PFSK-1 (cell line): ENCODE measurements around the gene PHOSPHO1.
A peak's percentile ranks its signal among the peaks of the same experiment; 100 is the strongest.

ENCODE experiments used
- FOXP2 ChIP-seq: optimal IDR thresholded peaks from 2 replicates; pipeline ENCODE3; 2011; ENCODE audit warnings: borderline replicate concordance, control low read depth, inconsistent platforms; ENCODE audit not compliant: insufficient read depth; ENCODE audit errors: extremely low read length, extremely low read depth
- POLR2AphosphoS5 ChIP-seq: IDR thresholded peaks from 2 replicates; pipeline ENCODE4 v1.6.1; 2012; ENCODE audit warnings: low read depth, mild to moderate bottlenecking, control low read depth, low read length, moderate library complexity
- REST ChIP-seq, 2 experiments: IDR thresholded peaks; 2 replicates each; pipeline versions ENCODE4 v1.6.1 to v1.8.0; 2011 to 2012; ENCODE audit warnings: low read depth in 2 of 2, low read length in 2 of 2, control low read depth in 1 of 2, inconsistent platforms in 1 of 2, mild to moderate bottlenecking in 1 of 2, moderate library complexity in 1 of 2; ENCODE audit not compliant: insufficient read depth in 1 of 2
- SIN3A ChIP-seq: IDR thresholded peaks from 2 replicates; pipeline ENCODE4 v1.6.1; 2012; ENCODE audit warnings: mild to moderate bottlenecking, low read length, moderate library complexity, borderline replicate concordance; ENCODE audit not compliant: insufficient read depth
- TAF1 ChIP-seq: IDR thresholded peaks from 2 replicates; pipeline ENCODE4 v1.6.1; 2012; ENCODE audit warnings: low read length, control low read depth, borderline replicate concordance; ENCODE audit not compliant: insufficient read depth

The PHOSPHO1 gene

GRCh38 chr17:49180998-49181635, 49.5 kb downstream of the PHOSPHO1 start:
- TF ChIP-seq REST (IDR thresholded peaks at IDR 0.05; ENCODE audit: insufficient read depth in 1 of 2, low read depth in 2 of 2, low read length in 2 of 2) (no peak), POLR2AphosphoS5 (no peak), TAF1 (no peak), SIN3A (no peak), FOXP2 (no peak)

GRCh38 chr17:49180303-49180702, 50.3 kb downstream of the PHOSPHO1 start:
- TF ChIP-seq REST (IDR thresholded peaks at IDR 0.05; ENCODE audit: insufficient read depth in 1 of 2, low read depth in 2 of 2, low read length in 2 of 2) = peak in 1 of 2 experiments; percentile 10; a peak in 1 of 4 replicates
- TF ChIP-seq TAF1 = no peak
